H9 (cell line): ENCODE results near the gene RPL22. TPM values are rescaled to one million over a fixed set of nuclear protein-coding genes. Genes with fewer than 3 reads are reported as not detected.

Source experiments
- DNase-seq: peaks from one replicate; pipeline ENCODE4 v3.0.0-alpha.2; 2017
- H2AFZ ChIP-seq: one replicate; pipeline ENCODE4 v1.6.1; 2013; ENCODE audit warnings: mild to moderate bottlenecking, low read length, control low read depth, moderate library complexity
- H2AK5ac ChIP-seq: 2 replicates; pipeline ENCODE4 v1.6.1; 2013; ENCODE audit warnings: low read length, control low read depth, mixed read lengths; ENCODE audit not compliant: insufficient read length
- H2BK120ac ChIP-seq: one replicate; pipeline ENCODE4 v1.6.1; 2013; ENCODE audit warnings: low read depth, mild to moderate bottlenecking, low read length, control low read depth, inconsistent platforms; ENCODE audit not compliant: poor library complexity, severe bottlenecking
- H2BK12ac ChIP-seq: 2 replicates; pipeline ENCODE4 v1.6.1; 2013; ENCODE audit warnings: low read length, control low read depth, mixed read lengths, low read depth; ENCODE audit not compliant: insufficient read length
- H2BK15ac ChIP-seq: 2 replicates; pipeline ENCODE4 v1.6.1; 2013; ENCODE audit warnings: low read depth, low read length, control low read depth
- H2BK20ac ChIP-seq: one replicate; pipeline ENCODE4 v1.6.1; 2013; ENCODE audit warnings: low read depth, mild to moderate bottlenecking, low read length, control low read depth, inconsistent platforms; ENCODE audit not compliant: poor library complexity, severe bottlenecking
- H2BK5ac ChIP-seq: 2 replicates; pipeline ENCODE4 v1.6.1; 2013; ENCODE audit warnings: low read length, control low read depth, mixed read lengths; ENCODE audit not compliant: insufficient read length
- H3K14ac ChIP-seq: 2 replicates; pipeline ENCODE4 v1.6.1; 2013; ENCODE audit warnings: low read length, control low read depth; ENCODE audit not compliant: insufficient read depth
- H3K18ac ChIP-seq: 2 replicates; pipeline ENCODE4 v1.6.1; 2013; ENCODE audit warnings: low read depth, mild to moderate bottlenecking, mixed read lengths, low read length, control low read depth; ENCODE audit not compliant: insufficient read length
- H3K23ac ChIP-seq: 2 replicates; pipeline ENCODE4 v1.6.1; 2013; ENCODE audit warnings: low read length, control low read depth, mixed read lengths, low read depth; ENCODE audit not compliant: insufficient read length
- H3K23me2 ChIP-seq: 2 replicates; pipeline ENCODE4 v1.6.1; 2013; ENCODE audit warnings: low read depth, mild to moderate bottlenecking, mixed read lengths, low read length, control low read depth; ENCODE audit not compliant: insufficient read length, poor library complexity, severe bottlenecking
- H3K27ac ChIP-seq: 2 replicates; pipeline ENCODE4 v1.5.1; 2013; ENCODE audit warnings: low read length, control low read depth, mixed read lengths, low read depth; ENCODE audit not compliant: insufficient read length
- H3K27me3 ChIP-seq: 2 replicates; pipeline ENCODE4 v1.6.1; 2013; ENCODE audit warnings: low read length, control low read depth, inconsistent platforms; ENCODE audit not compliant: insufficient read depth
- H3K4ac ChIP-seq: 2 replicates; pipeline ENCODE4 v1.6.1; 2013; ENCODE audit warnings: low read depth, mild to moderate bottlenecking, control low read depth, inconsistent platforms, low read length, moderate library complexity
- H3K4me1 ChIP-seq: 2 replicates; pipeline ENCODE4 v1.6.1; 2013; ENCODE audit warnings: low read length, control low read depth, inconsistent platforms; ENCODE audit not compliant: insufficient read depth
- H3K4me2 ChIP-seq: 2 replicates; pipeline ENCODE4 v1.6.1; 2013; ENCODE audit warnings: low read length, control low read depth, mixed read lengths; ENCODE audit not compliant: insufficient read length, insufficient read depth
- H3K56ac ChIP-seq: 2 replicates; pipeline ENCODE4 v1.6.1; 2013; ENCODE audit warnings: low read depth, mild to moderate bottlenecking, mixed read lengths, low read length, control low read depth; ENCODE audit not compliant: insufficient read length
- H3K79me1 ChIP-seq: 2 replicates; pipeline ENCODE4 v1.6.1; 2013; ENCODE audit warnings: low read depth, mild to moderate bottlenecking, moderate library complexity, low read length, control low read depth, inconsistent platforms; ENCODE audit not compliant: insufficient read depth, poor library complexity, severe bottlenecking
- H3K79me2 ChIP-seq: 2 replicates; pipeline ENCODE4 v1.6.1; 2013; ENCODE audit warnings: low read length, control low read depth, inconsistent platforms; ENCODE audit not compliant: insufficient read depth
- H3K9ac ChIP-seq: 2 replicates; pipeline ENCODE4 v1.6.1; 2013; ENCODE audit warnings: low read length, control low read depth, mixed read lengths; ENCODE audit not compliant: insufficient read length; ENCODE audit errors: extremely low read depth
- H3K9me3 ChIP-seq: one replicate; pipeline ENCODE4 v1.6.1; 2013; ENCODE audit warnings: low read depth, low read length, inconsistent platforms; ENCODE audit not compliant: control insufficient read depth
- H3T11ph ChIP-seq: one replicate; pipeline ENCODE4 v1.6.1; 2013; ENCODE audit warnings: mild to moderate bottlenecking, low read length, control low read depth, inconsistent platforms
- H4K20me1 ChIP-seq: one replicate; pipeline ENCODE4 v1.6.1; 2013; ENCODE audit not compliant: control insufficient read depth, insufficient read length, insufficient read depth
- H4K5ac ChIP-seq: 2 replicates; pipeline ENCODE4 v1.6.1; 2013; ENCODE audit warnings: low read depth, mild to moderate bottlenecking, mixed read lengths, low read length, control low read depth; ENCODE audit not compliant: insufficient read length
- H4K8ac ChIP-seq: replicated peaks from 2 replicates; pipeline ENCODE4 v1.6.1; 2013; ENCODE audit warnings: low read length, control low read depth, mixed read lengths, low read depth; ENCODE audit not compliant: insufficient read length
- H4K91ac ChIP-seq: 2 replicates; pipeline ENCODE4 v1.6.1; 2013; ENCODE audit warnings: low read depth, mild to moderate bottlenecking, moderate library complexity, mixed read lengths, low read length, control low read depth; ENCODE audit not compliant: insufficient read length
- H3K27ac Mint-ChIP-seq, 3 experiments: 2 replicates in 2 of 3; 3 replicates in 1 of 3; pipeline ENCODE4 v1.8.0; 2020 to 2021; ENCODE audit warnings: mixed read lengths in 3 of 3, mild to moderate bottlenecking in 1 of 3, moderate library complexity in 1 of 3
- H3K27me3 Mint-ChIP-seq: 2 replicates; pipeline ENCODE4 v1.8.0; 2021; ENCODE audit warnings: low read depth, mild to moderate bottlenecking, moderate library complexity, mixed read lengths
- H3K36me3 Mint-ChIP-seq, 3 experiments: 2 replicates in 2 of 3; 3 replicates in 1 of 3; pipeline ENCODE4 v1.8.0; 2020 to 2021; ENCODE audit warnings: low read depth in 3 of 3, mixed read lengths in 3 of 3; ENCODE audit not compliant: insufficient read depth in 1 of 3
- H3K4me1 Mint-ChIP-seq, 2 experiments: 2 replicates each; pipeline ENCODE4 v1.8.0; 2020; ENCODE audit warnings: mixed read lengths in 2 of 2
- H3K4me3 Mint-ChIP-seq, 2 experiments: 2 replicates in 1 of 2; 3 replicates in 1 of 2; pipeline ENCODE4 v1.8.0; 2020 to 2021; ENCODE audit warnings: mild to moderate bottlenecking in 2 of 2, mixed read lengths in 2 of 2, moderate library complexity in 1 of 2
- H3K9me3 Mint-ChIP-seq, 2 experiments: 2 replicates in 1 of 2; 3 replicates in 1 of 2; pipeline ENCODE4 v1.8.0; 2020; ENCODE audit warnings: mild to moderate bottlenecking in 2 of 2, mixed read lengths in 2 of 2, moderate library complexity in 1 of 2
- CTCF ChIP-seq: fragments of 200-600 bp; sonication (generic); conservative IDR thresholded peaks from 3 replicates; pipeline ENCODE4 v1.8.0; 2021; ENCODE audit warnings: antibody characterized with exemption, mild to moderate bottlenecking
- whole genome bisulfite sequencing: extraction: QIAGEN DNeasy Blood & Tissue Kit; methylation state at CpG from one replicate; pipeline ENCODE4 v1.1.7; 2013; ENCODE audit warnings: missing lambda C conversion rate, low lambda C conversion rate, mixed read lengths; ENCODE audit not compliant: insufficient read length; ENCODE audit errors: extremely low coverage; 5-methylcytosine and 5-hydroxymethylcytosine counted together
- total RNA-seq: library from RNA; stranded (reverse); gene quantifications from 2 replicates; pipeline ENCODE4 v1.2.1, GENCODE V29; 2021

The RPL22 gene
- total RNA-seq, 1 experiment from 2014 or later, result 582 TPM

- Mint-ChIP-seq H3K36me3 (peaks cover 29 to 47% (median 44%) of the 10 kb centered on the region in 3 experiments; a peak in 6 of 7 replicates), H3K9me3 (no peaks in the 10 kb centered on the region; a peak in 2 of 5 replicates), H3K4me3 (peak overlapping the region; percentile 87 to 92), H3K27ac (peak overlapping the region; percentile 66 to 95 (median 94); a peak in 5 of 7 replicates), H3K27me3 (no peaks in the 10 kb centered on the region), H3K4me1 (peaks cover 28 to 38% of the 10 kb centered on the region in 2 experiments)
- Histone ChIP-seq H2BK12ac (no peak overlapping the region), H3K27ac (no peak overlapping the region), H2BK15ac (no peak overlapping the region), H3K27me3 (no peaks in the 10 kb centered on the region), H2BK120ac (no peak overlapping the region), H3K23ac (no peak overlapping the region), H2BK20ac (no peak overlapping the region), H3K79me2 (peaks cover 6% of the 10 kb centered on the region; the same call in 1 of the 2 replicates), H3K23me2 (peaks cover 10% of the 10 kb centered on the region), H4K91ac (no peak overlapping the region), H3K4me2 (peak overlapping the region; percentile 75), H2BK5ac (no peak overlapping the region), H3K4me1 (peaks cover 2% of the 10 kb centered on the region; the same call in 1 of the 2 replicates), H3K9ac (peak overlapping the region; percentile 94), H3K18ac (no peak overlapping the region), H4K20me1 (no peaks in the 10 kb centered on the region), H3K14ac (0 out of 2 replicates have a peak overlapping the region, but pooled peaks have one; percentile 28), H2AFZ (no peak overlapping the region), H3T11ph (no peak overlapping the region), H3K9me3 (no peaks in the 10 kb centered on the region), H3K4ac (no peak overlapping the region), H4K5ac (no peak overlapping the region), H3K56ac (no peak overlapping the region), H4K8ac (no peak overlapping the region), H3K79me1 (peaks cover 11% of the 10 kb centered on the region), H2AK5ac (no peak overlapping the region)
- no CpG with 5 or more reads among the region's 20 CpGs for WGBS
- TF ChIP-seq CTCF, result no peak
- no peak for DNase-seq
These were observed 35.3 kb upstream of the RPL22 start for GRCh38 chr1:6234502-6235295.
